Type B pancreatic cell (in vitro differentiated cells): ENCODE data around the gene GABPB1. TPM values are rescaled to one million over a fixed set of nuclear protein-coding genes. Genes with fewer than 3 reads are reported as not detected.

Experiments used
- DNase-seq: peaks from one replicate; pipeline ENCODE4 v3.0.0; 2021; ENCODE audit warnings: mixed read lengths; ENCODE audit not compliant: unreplicated experiment; ENCODE audit errors: extremely low spot score
- H3K27ac Mint-ChIP-seq: 2 replicates; pipeline ENCODE4 v1.8.0; 2021; ENCODE audit warnings: mild to moderate bottlenecking, mixed read lengths
- H3K27me3 Mint-ChIP-seq: 2 replicates; pipeline ENCODE4 v1.8.0; 2021; ENCODE audit warnings: mixed read lengths
- H3K36me3 Mint-ChIP-seq: 2 replicates; pipeline ENCODE4 v1.8.0; 2021; ENCODE audit warnings: mixed read lengths
- H3K4me1 Mint-ChIP-seq: one replicate; pipeline ENCODE4 v1.8.0; 2021; ENCODE audit warnings: mixed read lengths; ENCODE audit not compliant: unreplicated experiment
- H3K4me3 Mint-ChIP-seq: 2 replicates; pipeline ENCODE4 v1.8.0; 2021; ENCODE audit warnings: mild to moderate bottlenecking, mixed read lengths
- H3K9me3 Mint-ChIP-seq: 2 replicates; pipeline ENCODE4 v1.8.0; 2021; ENCODE audit warnings: mixed read lengths
- CTCF ChIP-seq: fragments of 200-600 bp; sonication (generic); conservative IDR thresholded peaks from 2 replicates; pipeline ENCODE4 v1.5.0; 2021; ENCODE audit warnings: antibody characterized with exemption, mild to moderate bottlenecking
- total RNA-seq: library from RNA; stranded (reverse); gene quantifications from 2 replicates; pipeline ENCODE4 v1.2.1, GENCODE V29; 2021; ENCODE audit warnings: low replicate concordance

GABPB1 gene
- total RNA-seq, 1 donor from 2014 or later, result 27.8 TPM

DNA sequence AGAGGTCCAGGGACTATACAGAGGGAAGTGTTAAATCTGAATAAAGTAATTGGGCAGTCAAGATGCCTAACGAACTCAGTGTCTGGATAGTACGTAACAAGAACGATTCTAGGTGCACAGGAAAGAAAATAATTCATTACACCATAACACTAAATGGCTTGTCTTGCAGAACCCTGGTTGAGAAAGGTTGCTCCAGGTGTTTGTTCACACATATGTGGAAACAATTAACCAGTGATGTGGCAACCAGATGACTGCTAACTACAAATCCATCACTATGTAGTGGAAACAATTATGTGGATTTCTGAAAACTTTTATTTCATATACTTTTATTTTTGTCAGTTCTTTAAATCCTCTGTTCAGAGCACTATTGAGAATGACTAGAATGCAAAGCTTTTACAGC, 79.1 kb downstream of the GABPB1 start:
- Mint-ChIP-seq H3K36me3 (no peaks in the 10 kb centered on the region), H3K4me1 (no peaks in the 10 kb centered on the region), H3K4me3 (no peak overlapping the region), H3K27me3 (no peaks in the 10 kb centered on the region), H3K27ac (no peak overlapping the region), H3K9me3 (no peaks in the 10 kb centered on the region)
- no peak for TF ChIP-seq CTCF
- DNase-seq, result no peak

DNA sequence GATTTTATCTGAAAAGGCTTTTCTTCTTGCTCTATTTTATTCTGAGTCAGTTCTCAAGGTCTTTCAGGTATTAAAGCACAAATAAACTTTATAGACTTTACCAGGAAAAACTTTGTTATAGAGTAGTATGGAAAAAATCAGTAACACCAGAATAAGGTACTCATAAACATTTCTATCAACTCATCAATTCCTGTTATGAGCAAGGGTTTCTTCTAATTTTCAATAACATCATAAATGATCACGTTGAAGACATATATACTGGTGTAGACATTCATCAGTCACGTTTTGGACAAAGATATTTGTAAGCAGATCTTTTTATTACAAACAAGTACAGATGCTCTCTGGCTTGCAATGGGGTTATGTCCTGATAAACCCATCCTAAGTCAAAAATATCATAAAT, 79.9 kb downstream of the GABPB1 start:
- Mint-ChIP-seq H3K9me3 (no peaks in the 10 kb centered on the region), H3K36me3 (no peaks in the 10 kb centered on the region), H3K4me3 (no peak overlapping the region), H3K4me1 (no peaks in the 10 kb centered on the region), H3K27me3 (no peaks in the 10 kb centered on the region), H3K27ac (no peak overlapping the region)
- TF ChIP-seq CTCF, result no peak
- DNase-seq, result no peak

GRCh38 chr15:50267577-50267976, 87.4 kb downstream of the GABPB1 start:
- no peak for TF ChIP-seq CTCF
- Mint-ChIP-seq H3K9me3 (peaks cover 5% of the 10 kb centered on the region), H3K4me3 (no peak overlapping the region), H3K27ac (no peak overlapping the region), H3K4me1 (no peaks in the 10 kb centered on the region), H3K36me3 (no peaks in the 10 kb centered on the region), H3K27me3 (peaks cover 4% of the 10 kb centered on the region)
- DNase-seq, result no peak

- Mint-ChIP-seq H3K27me3 (peaks cover 4% of the 10 kb centered on the region), H3K27ac (no peak within 1 kb of the TSS), H3K36me3 (no peaks in the 10 kb centered on the region), H3K9me3 (peaks cover 5% of the 10 kb centered on the region), H3K4me3 (no peak within 1 kb of the TSS), H3K4me1 (no peaks in the 10 kb centered on the region)
- no peak for TF ChIP-seq CTCF
- no peak for DNase-seq
Measured at GRCh38 chr15:50265620-50266019, 89.4 kb downstream of the GABPB1 start, which contains the start of gene HDC. TSS of gene HDC (minus strand) at chr15:50265726. CDS start at chr15:50265623, 103 bp downstream.

GRCh38 chr15:50262533-50262932, 92.5 kb downstream of the GABPB1 start:
- DNase-seq, result no peak
- no peak overlapping the region for H3K4me3 Mint-ChIP-seq
- TF ChIP-seq CTCF, result no peak
- H3K36me3 Mint-ChIP-seq, result no peaks in the 10 kb centered on the region
- no peaks in the 10 kb centered on the region for H3K4me1 Mint-ChIP-seq
- peaks cover 8% of the 10 kb centered on the region for H3K27me3 Mint-ChIP-seq
- peaks cover 5% of the 10 kb centered on the region for H3K9me3 Mint-ChIP-seq
- H3K27ac Mint-ChIP-seq, result no peak overlapping the region

GRCh38 chr15:50261981-50262380, 93.0 kb downstream of the GABPB1 start:
- Mint-ChIP-seq H3K4me1 (no peaks in the 10 kb centered on the region), H3K27ac (no peak overlapping the region), H3K9me3 (peaks cover 4% of the 10 kb centered on the region), H3K36me3 (no peaks in the 10 kb centered on the region), H3K4me3 (no peak overlapping the region), H3K27me3 (peaks cover 8% of the 10 kb centered on the region)
- no peak for DNase-seq
- no peak for TF ChIP-seq CTCF
